GM23248 (cell line): ENCODE results near the gene THPO. TPM values are rescaled to one million over a fixed set of nuclear protein-coding genes. Genes with fewer than 3 reads are reported as not detected.

Experiments
- DNase-seq: peaks from one replicate; pipeline ENCODE4 v3.0.0-alpha.2; 2015
- H2AFZ ChIP-seq: fragments of 200-600 bp; sonication (generic); 2 replicates; pipeline ENCODE4 v1.6.1; 2016; ENCODE audit warnings: antibody characterized with exemption
- H3F3A ChIP-seq: fragments of 200-600 bp; sonication (generic); 2 replicates; pipeline ENCODE4 v1.6.1; 2016; ENCODE audit warnings: mild to moderate bottlenecking, antibody characterized with exemption, mixed run types; ENCODE audit not compliant: insufficient read depth
- H3K27ac ChIP-seq: fragments of 200-600 bp; sonication (generic); 2 replicates; pipeline ENCODE4 v1.5.1; 2016; ENCODE audit warnings: mild to moderate bottlenecking
- H3K27me3 ChIP-seq: fragments of 200-600 bp; sonication (generic); replicated peaks from 2 replicates; pipeline ENCODE4 v1.6.1; 2016; ENCODE audit warnings: mild to moderate bottlenecking; ENCODE audit not compliant: insufficient read depth
- H3K36me3 ChIP-seq: fragments of 200-600 bp; sonication (generic); 2 replicates; pipeline ENCODE4 v1.6.1; 2016; ENCODE audit warnings: low read depth, mild to moderate bottlenecking
- H3K4me1 ChIP-seq: fragments of 200-600 bp; sonication (generic); 2 replicates; pipeline ENCODE4 v1.6.1; 2016; ENCODE audit warnings: mild to moderate bottlenecking; ENCODE audit not compliant: insufficient read depth
- H3K4me2 ChIP-seq: fragments of 200-600 bp; sonication (generic); one replicate; pipeline ENCODE4 v1.6.1; 2016; ENCODE audit warnings: mild to moderate bottlenecking; ENCODE audit not compliant: unreplicated experiment
- H3K4me3 ChIP-seq: fragments of 200-600 bp; sonication (generic); 2 replicates; pipeline ENCODE4 v1.5.1; 2016; ENCODE audit warnings: mild to moderate bottlenecking
- H3K79me2 ChIP-seq: fragments of 200-600 bp; sonication (generic); 2 replicates; pipeline ENCODE4 v1.6.1; 2016; ENCODE audit warnings: mild to moderate bottlenecking; ENCODE audit not compliant: insufficient read depth
- H3K9ac ChIP-seq: fragments of 200-600 bp; sonication (generic); 2 replicates; pipeline ENCODE4 v1.6.1; 2016; ENCODE audit warnings: mild to moderate bottlenecking
- H3K9me2 ChIP-seq: fragments of 200-600 bp; sonication (generic); 2 replicates; pipeline ENCODE4 v1.6.1; 2016; ENCODE audit warnings: mixed run types, mild to moderate bottlenecking, moderate library complexity; ENCODE audit not compliant: insufficient read depth
- H3K9me3 ChIP-seq: fragments of 200-600 bp; sonication (generic); one replicate; pipeline ENCODE4 v1.6.1; 2017; ENCODE audit warnings: low read depth
- H4K20me1 ChIP-seq: fragments of 200-600 bp; sonication (generic); 2 replicates; pipeline ENCODE4 v1.6.0; 2016; ENCODE audit not compliant: insufficient read depth
- EZH2 ChIP-seq: fragments of 200-600 bp; sonication (generic); IDR thresholded peaks from 2 replicates; pipeline ENCODE4 v1.6.1; 2018; ENCODE audit warnings: antibody characterized with exemption, mild to moderate bottlenecking; ENCODE audit not compliant: insufficient read depth, poor library complexity, severe bottlenecking
- EZH2phosphoT487 ChIP-seq: fragments of 200-600 bp; sonication (generic); IDR thresholded peaks from 2 replicates; pipeline ENCODE4 v1.6.1; 2018; ENCODE audit warnings: antibody characterized with exemption, moderate library complexity, mild to moderate bottlenecking, low read depth; ENCODE audit not compliant: insufficient read depth
- WGBS, 2 experiments: methylation state at CpG; one replicate each; pipeline ENCODE4 v1.1.6; 2015 to 2017; ENCODE audit warnings: low lambda C conversion rate in 2 of 2, low coverage in 1 of 2; ENCODE audit errors: missing lambda C conversion rate in 2 of 2; 5-methylcytosine and 5-hydroxymethylcytosine counted together
- in situ Hi-C: fragments of 300-500 bp; cut with MboI; formaldehyde crosslinking; loops from 2 replicates; pipeline ENCODE4 v1.15.0; 2020
- polyA plus RNA-seq: library from polyadenylated mRNA; unstranded; fragments of >200 nt; fragmentation: Nextera tagmentation; extraction: Ambion mirVana; gene quantifications from 2 replicates; pipeline ENCODE4 v1.2.1, GENCODE V29; 2016
- total RNA-seq: library from RNA; depleted of rRNA; stranded (reverse); fragments of >200 nt; shearing (Covaris generic); gene quantifications from 2 replicates; pipeline ENCODE4 v1.2.3, GENCODE V29; 2014

Gene THPO
- total and polyA plus RNA-seq, 2 experiments from 2014 or later = not detected

DNA sequence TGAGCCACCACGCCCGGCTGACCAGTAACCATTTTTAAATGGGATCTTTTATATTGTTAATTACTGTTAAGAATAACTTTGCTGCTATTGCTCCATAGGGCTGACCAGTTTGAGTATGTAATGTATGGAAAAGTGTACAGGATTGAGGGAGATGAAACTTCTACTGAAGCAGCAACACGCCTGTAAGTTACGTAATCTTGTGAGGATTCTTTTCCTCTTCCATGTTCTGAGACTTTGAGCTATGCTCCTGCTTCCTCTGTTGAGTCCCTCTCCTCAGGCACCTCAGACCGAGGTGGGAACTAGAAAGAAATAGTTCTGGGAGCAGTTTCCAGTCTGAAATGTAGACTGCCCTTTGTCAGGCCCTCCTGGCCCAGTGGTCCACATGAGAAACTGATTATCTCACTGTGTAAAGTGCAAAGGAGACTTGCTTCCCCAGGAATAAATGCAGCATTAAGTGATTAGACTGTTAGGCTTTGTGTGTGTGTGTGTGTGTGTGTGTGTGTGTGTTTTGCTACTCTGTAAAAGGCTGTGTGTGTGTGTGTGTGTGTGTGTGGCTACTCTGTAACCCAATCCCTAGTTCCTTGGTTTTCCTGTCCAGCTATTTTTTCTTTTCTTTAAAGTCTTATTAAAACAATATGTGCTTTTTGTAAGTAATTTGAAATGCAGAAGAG lies 11.3 kb downstream of the THPO start:
- H3K9ac ChIP-seq = no peak overlapping the region
- H3K4me3 ChIP-seq = no peak overlapping the region
- peak; percentile 23 for DNase-seq
- H3K27ac ChIP-seq = no peak overlapping the region
- no peak overlapping the region for H3K4me2 ChIP-seq
- 78 to 79% methylated on average over 5 of the region's 5 CpGs for WGBS, 2 experiments
- no peak overlapping the region for H2AFZ ChIP-seq
- H4K20me1 ChIP-seq = no peaks in the 10 kb centered on the region
- in situ Hi-C loops = loop anchor here (25.0 kb wide), 1 partner anchor 421 kb away; no protein-coding TSS in a partner anchor
- TF ChIP-seq EZH2phosphoT487 = no peak
- TF ChIP-seq EZH2 = no peak
- no peaks in the 10 kb centered on the region for H3K9me3 ChIP-seq
- H3K36me3 ChIP-seq = peaks cover 20% of the 10 kb centered on the region
- H3K4me1 ChIP-seq = peaks cover 33% of the 10 kb centered on the region
- H3K9me2 ChIP-seq = no peaks in the 10 kb centered on the region
- H3K79me2 ChIP-seq = peaks cover 28% of the 10 kb centered on the region
- H3K27me3 ChIP-seq = no peaks in the 10 kb centered on the region
- peaks cover 50% of the 10 kb centered on the region for H3F3A ChIP-seq

DNA sequence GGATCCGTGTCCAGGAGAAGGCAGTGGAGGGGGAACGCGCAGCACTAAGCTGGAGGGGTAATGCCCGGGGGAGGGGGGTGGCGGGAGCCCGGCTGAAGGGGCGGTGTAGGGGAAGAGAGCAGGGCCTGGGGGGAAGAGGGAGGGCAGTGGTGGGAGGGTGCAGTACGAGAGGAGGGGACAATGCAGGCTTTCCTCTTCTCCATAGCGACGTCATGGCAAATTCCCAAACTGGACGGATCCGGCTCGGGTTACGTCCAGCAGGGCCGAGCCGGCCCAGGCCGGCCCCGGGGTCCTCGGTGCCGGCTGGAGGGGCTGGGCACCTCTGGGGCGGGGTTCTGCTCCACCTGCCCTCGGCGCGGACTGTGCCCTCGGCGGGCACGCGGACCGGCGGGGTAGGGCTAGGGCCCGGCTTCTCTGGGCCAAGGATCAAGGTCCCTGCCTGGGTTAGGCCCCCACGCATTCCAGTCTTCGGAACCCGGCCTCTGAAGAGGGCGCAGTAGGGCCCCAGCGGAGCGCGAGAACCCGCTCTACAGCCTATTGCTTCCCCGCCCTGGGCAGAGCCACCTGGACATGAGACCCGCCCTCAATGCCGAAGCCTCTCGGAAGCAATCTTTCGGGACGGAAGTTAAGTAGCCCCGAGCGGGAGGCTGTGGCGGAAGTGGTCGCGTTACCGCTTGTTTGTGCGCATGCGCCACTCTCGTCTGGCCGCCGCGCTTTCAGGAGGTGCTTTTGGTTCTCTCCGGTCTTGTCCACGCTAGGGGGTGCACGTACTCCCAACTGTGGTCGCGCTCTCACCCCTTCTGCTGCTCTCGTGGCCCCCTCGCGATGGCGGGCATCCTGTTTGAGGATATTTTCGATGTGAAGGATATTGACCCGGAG lies 15.1 kb downstream of the THPO start:
- H3K27me3 ChIP-seq = no peaks in the 10 kb centered on the region
- H3F3A ChIP-seq = peaks cover 25% of the 10 kb centered on the region
- peak; percentile 99 for DNase-seq
- no peaks in the 10 kb centered on the region for H3K9me3 ChIP-seq
- peak overlapping the region; percentile 98 for H3K27ac ChIP-seq
- peak overlapping the region; percentile 97 for H3K9ac ChIP-seq
- no peaks in the 10 kb centered on the region for H3K9me2 ChIP-seq
- H3K4me2 ChIP-seq = peak overlapping the region; percentile 88
- peaks cover 32% of the 10 kb centered on the region for H3K79me2 ChIP-seq
- no peak for TF ChIP-seq EZH2
- no peak for TF ChIP-seq EZH2phosphoT487
- in situ Hi-C loops = loop anchor here (25.0 kb wide), 1 partner anchor 424 kb away; no protein-coding TSS in a partner anchor
- peak overlapping the region; percentile 85 for H3K4me3 ChIP-seq
- peak overlapping the region; percentile 80 for H2AFZ ChIP-seq
- peaks cover 19% of the 10 kb centered on the region for H3K4me1 ChIP-seq
- 1% methylated on average over 53 to 62 of the region's 68 CpGs for WGBS, 2 experiments
- H4K20me1 ChIP-seq = no peaks in the 10 kb centered on the region
- H3K36me3 ChIP-seq = peaks cover 17% of the 10 kb centered on the region

DNA sequence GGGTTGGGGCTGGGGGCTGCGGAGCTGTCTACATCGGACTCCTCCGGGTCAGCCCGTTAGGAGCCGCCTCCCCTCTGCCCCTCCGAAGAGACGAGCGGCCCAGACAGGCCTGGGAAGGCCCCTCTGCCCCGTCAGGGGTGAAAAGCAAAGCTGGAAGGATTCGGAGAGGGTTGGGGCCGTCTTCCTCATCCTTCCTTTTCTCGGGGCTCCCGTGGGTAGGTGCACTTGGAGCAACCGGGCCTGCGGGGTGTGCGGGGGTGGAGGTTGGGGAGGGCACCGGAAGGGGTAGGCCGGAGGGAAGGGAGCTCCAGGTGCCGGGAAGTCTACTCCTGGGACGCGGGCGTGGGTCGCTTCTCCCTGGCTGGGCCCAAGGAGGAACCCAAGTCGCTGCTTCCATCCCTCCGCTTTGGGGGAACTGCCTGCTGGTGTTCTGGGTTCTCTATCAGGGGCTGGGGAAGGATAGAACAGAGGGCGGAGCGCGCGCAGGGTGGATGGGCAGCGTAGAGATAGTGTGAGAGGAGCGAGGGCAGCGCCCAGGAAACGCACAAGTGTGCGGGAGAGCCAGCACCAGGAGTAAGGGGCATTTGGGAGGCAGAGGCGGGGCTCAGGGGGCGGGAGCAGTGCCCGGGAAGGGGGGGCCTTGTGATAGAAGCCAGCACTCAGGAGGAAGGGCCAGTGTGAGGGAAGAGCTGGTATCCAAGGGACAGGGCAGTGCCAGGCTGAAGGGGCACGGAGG lies 15.9 kb downstream of the THPO start:
- H3K27me3 ChIP-seq = no peaks in the 10 kb centered on the region
- H3K4me1 ChIP-seq = peaks cover 19% of the 10 kb centered on the region
- H3K79me2 ChIP-seq = peaks cover 32% of the 10 kb centered on the region
- WGBS, 2 experiments = 1% methylated on average over 23 to 38 of the region's 38 CpGs
- no peaks in the 10 kb centered on the region for H3K9me2 ChIP-seq
- H4K20me1 ChIP-seq = no peaks in the 10 kb centered on the region
- peaks cover 14% of the 10 kb centered on the region for H3K36me3 ChIP-seq
- DNase-seq = peak; percentile 72
- peak overlapping the region; percentile 85 for H3K4me3 ChIP-seq
- H3K9me3 ChIP-seq = no peaks in the 10 kb centered on the region
- H3K27ac ChIP-seq = peak overlapping the region; percentile 98
- H2AFZ ChIP-seq = peak overlapping the region; percentile 80
- peak overlapping the region; percentile 97 for H3K9ac ChIP-seq
- H3K4me2 ChIP-seq = peak overlapping the region; percentile 88
- in situ Hi-C loops = loop anchor here (25.0 kb wide), 1 partner anchor 425 kb away; no protein-coding TSS in a partner anchor
- peaks cover 17% of the 10 kb centered on the region for H3F3A ChIP-seq
- TF ChIP-seq EZH2 = no peak

DNA sequence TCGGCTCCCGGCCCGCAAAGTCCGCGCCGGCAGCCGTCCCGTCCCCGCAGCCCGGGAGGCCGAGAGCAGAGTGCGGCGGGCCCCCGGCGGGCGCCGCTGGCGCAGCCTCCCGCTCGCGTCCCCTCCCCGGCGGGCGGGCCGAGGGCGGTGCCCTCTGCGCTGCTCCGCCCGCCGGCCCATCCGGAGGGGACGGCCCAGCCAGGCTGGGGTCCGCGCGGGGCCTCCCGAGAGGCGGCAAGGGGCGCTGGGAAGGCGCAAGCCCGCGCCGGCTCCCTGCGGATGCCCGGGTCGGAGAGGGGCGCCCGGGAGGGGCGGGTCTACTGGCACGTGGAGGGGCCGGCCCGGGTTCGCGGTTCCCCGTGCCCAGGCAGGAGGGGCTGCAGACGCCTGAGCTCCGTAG lies 16.5 kb downstream of the THPO start, which contains the start of the genes CLCN2 and POLR2H:
Gene CLCN2 (minus strand): TSS at position 74 of the 400 bp plus-strand sequence. CDS start 126 bp downstream, outside the sequence.
Gene POLR2H (plus strand): TSS at position 179 of the 400 bp plus-strand sequence. CDS start 1,783 bp downstream, outside the sequence.
- H2AFZ ChIP-seq = peak within 1 kb of the TSS; percentile 87
- H3K27ac ChIP-seq = peak within 1 kb of the TSS; percentile 98
- WGBS, 2 experiments = 0 to 1% methylated on average over 39 to 44 of the region's 56 CpGs
- DNase-seq = peak; percentile 75
- no peaks in the 10 kb centered on the region for H3K27me3 ChIP-seq
- in situ Hi-C loops = loop anchor here (25.0 kb wide), 1 partner anchor 426 kb away; no protein-coding TSS in a partner anchor
- H3K9me3 ChIP-seq = no peaks in the 10 kb centered on the region
- peaks cover 19% of the 10 kb centered on the region for H3K4me1 ChIP-seq
- H4K20me1 ChIP-seq = no peaks in the 10 kb centered on the region
- peaks cover 31% of the 10 kb centered on the region for H3K79me2 ChIP-seq
- no peaks in the 10 kb centered on the region for H3K9me2 ChIP-seq
- peak within 1 kb of the TSS; percentile 88 for H3K4me2 ChIP-seq
- peaks cover 9% of the 10 kb centered on the region; the same call in 1 of the 2 replicates for H3K36me3 ChIP-seq
- H3K9ac ChIP-seq = peak within 1 kb of the TSS; percentile 97
- peaks cover 11% of the 10 kb centered on the region; the same call in 1 of the 2 replicates for H3F3A ChIP-seq
- peak within 1 kb of the TSS; percentile 85 for H3K4me3 ChIP-seq
- TF ChIP-seq EZH2 (no peak), EZH2phosphoT487 (no peak)
